ENCODE data around the gene GH2.
"Not testable (repeated sequence)": the region's sequence is repeated elsewhere in the genome, so short reads cannot be mapped to it uniquely, and the experiment has no call there.

Gene GH2

GRCh38 chr17:63911041-63911635, 29.4 kb upstream of the GH2 start, which contains the start of gene CSHL1:
Gene CSHL1 (minus strand): TSS chr17:63911258. CDS start chr17:63911196, 62 bp downstream.
- DNase-seq (ENCODE audit: low read depth in 2 of 2): no peak

DNA sequence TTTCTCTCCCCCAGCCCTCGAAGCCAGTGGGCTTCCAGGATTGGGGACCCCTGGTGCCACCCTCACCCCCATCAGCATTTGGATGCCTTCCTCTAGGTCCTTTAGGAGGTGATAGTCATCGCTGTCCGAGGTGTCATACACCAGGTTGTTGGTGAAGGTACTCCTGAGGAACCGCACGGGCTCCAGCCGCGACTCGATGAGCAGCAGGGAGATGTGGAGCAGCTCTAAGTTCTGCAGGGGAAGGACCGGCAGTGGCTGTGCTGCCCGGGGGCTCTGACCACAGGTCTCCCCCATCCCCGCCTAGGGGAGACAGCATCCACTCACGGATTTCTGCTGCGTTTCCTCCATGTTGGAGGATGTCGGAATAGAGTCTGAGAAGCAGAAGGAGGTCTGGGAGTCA, 28.4 kb upstream of the GH2 start:
- no peak for DNase-seq (ENCODE audit: low read depth in 2 of 2)

- not testable (repeated sequence) for DNase-seq (ENCODE audit: low read depth in 2 of 2)
These were observed 27.8 kb upstream of the GH2 start for GRCh38 chr17:63909586-63909985.

DNA sequence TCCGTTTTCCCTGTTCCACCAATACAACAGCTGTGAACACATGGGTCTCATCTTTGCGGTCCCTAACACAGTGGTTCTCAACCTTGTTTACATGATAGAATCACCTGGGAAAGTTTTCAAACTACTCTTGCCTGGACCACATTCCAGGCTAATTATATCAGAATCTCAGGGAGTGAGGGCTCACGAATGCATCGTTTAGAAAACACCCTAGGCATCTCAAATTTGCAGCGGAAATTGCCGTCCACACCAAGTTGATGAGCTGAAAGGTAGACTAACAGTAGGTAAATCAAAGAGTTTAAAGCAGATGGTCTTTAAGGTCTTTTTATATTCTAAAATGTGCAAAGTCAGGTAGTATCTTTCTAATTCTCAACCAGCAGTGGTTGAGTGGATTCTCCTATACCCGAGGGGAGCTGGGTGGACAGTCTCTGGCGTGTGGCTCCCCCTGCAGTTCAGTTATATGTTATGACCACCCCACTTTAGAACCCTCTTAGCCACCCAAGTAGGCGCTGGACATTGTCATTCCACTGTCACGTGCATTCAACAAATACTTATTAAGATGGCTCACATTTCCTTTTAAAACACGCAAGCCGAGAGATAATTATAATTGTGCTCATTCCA, 25.5 kb upstream of the GH2 start:
- DNase-seq (ENCODE audit: low read depth in 2 of 2): not testable (repeated sequence)

DNA sequence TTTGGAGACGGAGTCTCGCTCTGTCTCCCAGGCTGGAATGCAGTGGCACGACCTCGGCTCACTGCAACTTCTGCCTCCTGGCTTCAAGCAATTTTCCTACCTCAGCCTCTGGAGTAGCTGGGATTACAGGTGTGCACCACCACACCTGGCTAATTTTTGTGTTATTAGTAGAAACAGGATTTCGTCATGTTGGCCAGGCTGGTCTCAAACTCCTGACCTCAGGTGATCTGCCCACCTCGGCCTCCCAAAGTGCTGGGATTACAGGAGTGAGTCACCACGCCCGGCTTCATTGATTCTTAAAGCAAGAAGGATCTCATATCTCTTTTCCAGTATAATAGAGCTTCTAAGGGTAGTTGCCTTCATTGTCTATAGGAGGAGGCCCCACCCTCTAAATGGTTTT, 23.1 kb upstream of the GH2 start:
- not testable (repeated sequence) for DNase-seq (ENCODE audit: low read depth in 2 of 2)

DNA sequence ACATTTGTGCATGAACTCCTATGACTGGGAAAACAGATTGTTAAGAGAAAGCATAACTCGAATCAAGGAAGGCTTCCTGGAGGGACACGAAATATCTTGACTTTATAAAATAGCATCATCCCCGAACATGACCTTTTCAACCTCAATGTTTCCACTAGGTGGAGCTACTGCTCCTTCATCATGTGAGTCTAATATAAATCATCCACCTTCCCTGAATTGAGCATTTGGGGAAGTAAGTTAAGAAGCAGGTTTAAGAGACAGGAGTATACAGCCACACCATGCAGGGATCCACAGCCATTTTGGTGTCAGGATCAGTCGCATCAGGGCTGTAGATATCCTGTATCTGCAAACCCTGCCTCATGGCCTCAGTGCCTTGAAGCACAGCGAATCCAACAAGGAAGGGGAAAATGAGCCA, 22.1 kb upstream of the GH2 start:
- not testable (repeated sequence) for DNase-seq (ENCODE audit: low read depth in 2 of 2)

GRCh38 chr17:63901971-63902370, 20.2 kb upstream of the GH2 start:
- DNase-seq (ENCODE audit: low read depth in 2 of 2): not testable (repeated sequence)

DNA sequence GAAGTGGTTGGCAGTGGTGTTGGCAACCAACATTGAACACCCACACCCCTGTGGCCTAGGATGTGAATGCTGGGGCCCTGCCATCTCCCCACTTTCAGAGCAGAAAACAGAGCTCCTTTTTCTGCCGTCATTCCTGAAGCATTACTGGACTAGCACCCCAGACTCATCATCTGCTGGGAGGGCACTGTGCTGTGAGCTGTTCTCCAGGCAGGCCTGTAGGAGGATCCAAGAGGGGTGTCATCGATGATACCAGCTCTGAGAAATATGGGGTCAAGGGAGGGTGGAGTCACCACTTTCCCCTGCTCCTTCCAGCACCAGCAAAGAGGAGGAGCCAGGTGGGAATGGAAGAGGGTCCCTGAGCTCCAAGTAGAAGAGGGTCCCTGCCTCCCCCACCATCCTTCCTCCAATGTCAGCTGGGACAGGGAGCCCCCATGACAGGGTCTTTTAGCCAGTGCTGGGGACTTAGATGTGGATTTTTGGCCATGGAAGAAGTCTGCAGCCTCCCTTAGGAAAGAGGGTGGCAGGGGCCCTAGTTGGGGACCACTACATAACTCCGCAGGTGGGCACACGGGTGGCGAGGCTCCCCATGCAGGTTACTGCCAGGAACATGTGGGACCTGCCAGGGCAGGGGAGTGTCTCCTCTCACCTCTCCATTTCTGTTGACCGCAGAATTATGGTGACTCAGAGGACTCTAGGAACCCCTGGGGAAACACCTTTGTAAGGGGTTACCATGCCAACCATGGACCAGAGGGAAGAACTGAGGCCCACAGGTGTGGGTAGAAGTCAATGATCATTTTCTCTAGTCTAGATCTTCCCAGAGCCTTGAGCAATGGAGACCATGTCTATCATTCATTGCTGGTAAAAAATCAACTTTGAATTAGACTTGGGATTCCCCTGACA, 17.4 kb upstream of the GH2 start:
- DNase-seq (ENCODE audit: low read depth in 2 of 2): peak in 1 of 2 donors; percentile 11

DNA sequence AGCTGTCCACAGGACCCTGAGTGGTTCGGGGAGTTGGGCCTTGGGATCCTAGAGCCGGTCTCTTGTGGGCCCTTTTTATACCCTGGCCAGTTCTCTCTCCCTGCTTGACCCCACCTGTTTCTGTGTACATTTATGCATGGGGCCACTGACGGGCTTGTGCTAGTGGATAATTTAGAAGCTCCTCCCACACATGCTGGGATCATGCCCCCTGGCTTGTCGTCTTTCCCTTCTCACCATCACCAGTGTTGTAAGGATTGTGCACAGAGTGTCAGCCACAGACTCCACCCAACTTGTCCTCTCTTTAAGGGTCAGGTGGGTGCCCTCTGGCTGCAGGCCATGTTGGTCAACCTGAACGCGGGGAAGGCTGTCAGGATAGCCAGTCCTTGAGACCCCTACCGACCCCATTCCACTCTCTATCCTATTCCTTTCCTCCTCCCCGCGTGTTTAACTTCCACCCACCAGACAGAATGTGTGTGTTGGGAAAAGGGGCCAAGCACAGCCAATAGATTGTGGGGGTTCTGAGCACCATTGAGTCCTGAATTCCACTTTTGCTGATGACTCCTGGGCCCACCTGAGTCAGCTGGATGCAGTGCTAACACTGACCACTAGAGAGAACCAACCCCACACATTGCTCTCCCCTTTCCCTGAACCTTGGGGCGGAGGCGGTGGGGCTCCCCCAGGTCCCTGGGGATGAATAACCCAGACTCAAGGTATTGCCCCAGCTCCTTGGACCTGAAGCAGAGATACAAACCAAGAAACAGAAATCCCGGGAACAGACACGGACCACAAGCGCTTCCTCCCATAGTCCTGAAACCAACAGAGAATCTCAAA, 15.0 kb upstream of the GH2 start, which contains the start of gene CSH1:
Gene CSH1 (minus strand): TSS at position 51 of the 831 bp plus-strand sequence. CDS start 63 bp downstream, outside the sequence.
- DNase-seq (ENCODE audit: low read depth in 2 of 2): not testable (repeated sequence)

GRCh38 chr17:63894821-63895220, 13.1 kb upstream of the GH2 start:
- DNase-seq (ENCODE audit: low read depth in 2 of 2): not testable (repeated sequence)

DNA sequence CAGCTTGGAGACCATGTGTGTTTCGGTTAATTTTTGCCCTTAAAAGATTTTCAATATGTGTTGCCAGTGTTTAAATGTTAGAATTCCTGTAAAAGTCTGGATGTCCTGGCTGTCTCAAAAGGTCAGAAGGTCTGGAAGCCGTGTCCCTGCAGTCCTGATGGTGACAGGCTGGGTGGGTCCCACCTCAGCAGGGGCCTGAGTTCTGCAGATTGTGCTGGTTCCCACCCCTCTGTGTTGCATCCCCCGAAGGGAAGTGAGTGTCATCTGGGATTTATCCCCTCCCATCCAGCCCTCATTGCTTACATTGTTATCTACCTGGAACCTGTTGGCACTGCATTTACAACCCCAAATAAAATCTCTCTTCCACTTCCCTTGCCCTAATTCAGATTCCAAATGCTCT, 12.3 kb upstream of the GH2 start:
- not testable (repeated sequence) for DNase-seq (ENCODE audit: low read depth in 2 of 2)

GRCh38 chr17:63892316-63893037, 10.7 kb upstream of the GH2 start:
- not testable (repeated sequence) for DNase-seq (ENCODE audit: low read depth in 2 of 2)

- DNase-seq (ENCODE audit: low read depth in 2 of 2): not testable (repeated sequence)
These were observed 7.5 kb upstream of the GH2 start for GRCh38 chr17:63889026-63889848.

DNA sequence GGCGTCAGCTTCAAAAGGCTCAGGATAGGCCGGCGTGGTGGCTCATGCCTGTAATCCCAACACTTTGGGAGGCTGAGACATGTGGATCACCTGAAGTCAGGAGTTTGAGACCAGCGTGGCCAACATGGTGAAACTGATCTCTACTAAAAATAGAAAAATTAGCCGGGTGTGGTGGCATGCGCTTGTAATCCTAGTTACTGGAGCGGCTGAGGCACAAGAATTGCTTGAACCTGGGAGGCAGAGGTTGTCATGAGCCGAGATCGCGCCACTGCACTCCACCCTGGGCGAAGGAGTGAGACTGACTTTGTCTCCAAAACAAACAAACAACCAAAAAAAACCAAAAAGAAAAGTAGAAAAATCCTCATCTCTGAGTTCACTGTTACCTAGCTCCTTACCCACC, 3.4 kb upstream of the GH2 start:
- DNase-seq (ENCODE audit: low read depth in 2 of 2): not testable (repeated sequence)

DNA sequence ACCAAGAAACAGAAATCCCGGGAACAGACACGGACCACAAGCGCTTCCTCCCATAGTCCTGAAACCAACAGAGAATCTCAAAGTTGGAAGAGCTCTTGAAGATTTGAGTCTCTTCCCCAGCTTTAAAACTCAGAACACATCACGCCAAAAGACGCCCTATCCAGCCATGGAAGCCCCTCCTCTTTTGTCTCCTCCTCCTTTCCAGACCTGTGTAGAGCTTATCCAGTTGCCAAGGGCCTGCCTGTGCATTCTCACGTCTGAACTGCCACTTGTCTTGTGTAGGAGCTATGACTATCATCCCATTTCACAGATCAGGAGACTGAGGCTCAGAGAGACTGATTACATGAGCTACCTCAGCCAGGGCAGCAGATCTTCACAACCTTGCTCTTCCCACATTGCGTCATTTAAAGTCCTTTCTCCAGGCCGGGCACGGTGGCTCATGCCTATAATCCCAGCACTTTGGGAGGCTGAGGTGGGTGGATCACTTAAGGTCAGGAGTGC, 932 bp upstream of the GH2 start:
- not testable (repeated sequence) for DNase-seq (ENCODE audit: low read depth in 2 of 2)

GRCh38 chr17:63881337-63881736, 407 bp downstream of the GH2 start:
- DNase-seq (ENCODE audit: low read depth in 2 of 2): not testable (repeated sequence)

DNA sequence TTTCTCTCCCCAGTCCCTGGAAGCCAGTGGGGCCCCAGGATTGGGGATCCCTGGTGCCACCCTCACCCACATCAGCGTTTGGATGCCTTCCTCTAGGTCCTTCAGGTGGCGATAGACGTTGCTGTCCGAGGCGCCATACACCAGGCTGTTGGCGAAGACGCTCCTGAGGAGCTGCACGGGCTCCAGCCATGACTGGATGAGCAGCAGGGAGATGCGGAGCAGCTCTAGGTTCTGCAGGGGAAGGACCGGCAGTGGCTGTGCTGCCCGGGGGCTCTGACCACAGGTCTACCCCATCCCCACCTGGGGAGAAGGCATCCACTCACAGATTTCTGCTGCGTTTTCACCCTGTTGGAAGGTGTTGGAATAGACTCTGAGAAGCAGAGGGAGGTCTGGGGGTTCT, 1.0 kb downstream of the GH2 start:
- no peak for DNase-seq (ENCODE audit: low read depth in 2 of 2)

DNA sequence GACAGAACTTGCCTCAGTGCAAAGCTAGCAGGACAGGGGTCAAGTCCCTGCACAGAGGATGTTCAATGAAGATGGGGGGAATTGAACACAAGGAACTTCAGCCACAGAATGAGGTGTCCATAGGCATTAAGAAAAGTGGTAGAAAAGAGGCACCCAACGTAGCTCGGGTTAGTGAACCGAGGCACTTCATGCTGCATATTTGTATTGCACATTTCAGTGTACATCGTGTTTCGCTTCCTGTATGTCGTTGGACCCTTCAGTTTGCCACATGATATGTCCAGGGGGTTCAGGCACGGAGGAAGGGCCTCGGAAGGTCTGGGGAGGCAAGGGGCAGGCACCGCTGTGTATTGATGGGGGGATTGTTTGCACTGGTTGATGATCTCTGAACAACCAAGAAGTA, 3.3 kb downstream of the GH2 start:
- DNase-seq (ENCODE audit: low read depth in 2 of 2): not testable (repeated sequence)

- not testable (repeated sequence) for DNase-seq (ENCODE audit: low read depth in 2 of 2)
These were observed 7.1 kb downstream of the GH2 start for GRCh38 chr17:63874693-63875092.
